Retinal pigment epithelial cell (primary cell): Measurements from ENCODE around the gene FES.

Source experiments
- DNase-seq: peaks from one replicate; pipeline ENCODE4 v3.0.0-alpha.2; 2010; ENCODE audit warnings: low read depth
- H3K4me3 ChIP-seq: 2 replicates; pipeline ENCODE4 v1.5.1; 2011; ENCODE audit warnings: mild to moderate bottlenecking, low read length, control low read depth, moderate library complexity
- CTCF ChIP-seq: conservative IDR thresholded peaks from 2 replicates; pipeline ENCODE4 v1.5.1; 2011; ENCODE audit warnings: low read depth, low read length, control low read depth, inconsistent platforms

The FES gene

GRCh38 chr15:90860942-90861675, 23.2 kb upstream of the FES start:
- no peak overlapping the region for H3K4me3 ChIP-seq

DNA sequence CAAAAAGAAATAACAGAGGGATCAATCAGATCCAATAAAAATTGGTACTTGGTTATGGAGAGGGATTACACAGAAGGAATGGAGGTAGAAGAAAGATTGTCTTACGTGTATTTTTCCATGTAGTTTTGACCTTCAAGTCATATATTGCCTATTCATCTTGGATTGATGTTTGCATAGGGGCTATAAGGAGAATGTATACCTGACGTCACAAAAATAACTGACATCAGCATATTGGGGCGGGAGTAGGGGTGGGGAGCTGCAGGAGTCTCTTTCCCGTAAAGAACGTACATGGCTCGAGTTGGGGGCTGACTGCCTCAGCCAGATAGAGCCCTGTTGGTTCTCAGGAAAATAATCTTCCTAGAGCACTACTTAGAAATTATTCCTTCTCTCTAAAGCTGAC, 21.8 kb upstream of the FES start:
- no peak overlapping the region for H3K4me3 ChIP-seq
- DNase-seq, result no peak
- TF ChIP-seq CTCF, result no peak

More at GRCh38 chr15:90860942-90861675, 23.2 kb upstream of the FES start:
- TF ChIP-seq CTCF, result no peak
- no peak for DNase-seq

DNA sequence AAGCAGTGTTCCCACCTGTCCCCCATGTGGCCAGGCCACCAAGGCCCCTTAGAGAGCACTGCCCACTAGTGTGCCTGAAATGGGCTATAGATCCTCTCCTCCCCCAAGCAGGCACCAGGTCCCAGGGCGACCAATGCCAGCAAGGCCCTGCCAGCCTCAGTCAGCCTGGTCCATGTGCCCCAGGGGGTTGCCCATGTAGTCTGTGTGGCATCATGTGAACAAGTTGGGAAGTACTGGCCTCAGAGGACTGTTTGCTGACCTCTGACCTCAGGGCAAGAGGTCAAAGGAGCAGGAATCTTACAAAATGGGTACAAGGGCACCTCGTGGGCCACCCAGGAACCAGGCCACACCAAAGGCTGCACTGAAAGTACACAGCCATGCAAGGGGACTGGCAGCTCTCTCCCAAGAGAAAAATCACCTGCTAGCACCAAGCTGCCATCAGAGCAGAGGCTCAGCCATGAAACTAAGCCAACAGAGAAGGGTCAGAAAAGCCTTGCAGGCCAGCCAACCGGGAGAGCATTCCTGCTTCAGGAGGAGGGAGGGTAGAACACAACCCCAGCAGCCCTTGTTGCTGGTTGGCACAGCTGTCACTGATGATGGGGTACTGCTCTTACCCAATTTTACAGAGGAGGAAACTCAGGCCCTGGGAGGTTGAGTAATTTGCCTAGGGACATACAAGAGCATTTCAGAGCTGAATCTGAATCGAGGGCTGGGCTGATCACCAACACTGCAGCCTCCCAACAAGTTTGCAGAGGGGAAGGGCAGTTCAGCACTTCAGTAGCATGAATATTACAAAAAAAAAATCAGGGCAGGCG, 21.1 kb upstream of the FES start:
- no peak overlapping the region for H3K4me3 ChIP-seq
- no peak for TF ChIP-seq CTCF
- no peak for DNase-seq

DNA sequence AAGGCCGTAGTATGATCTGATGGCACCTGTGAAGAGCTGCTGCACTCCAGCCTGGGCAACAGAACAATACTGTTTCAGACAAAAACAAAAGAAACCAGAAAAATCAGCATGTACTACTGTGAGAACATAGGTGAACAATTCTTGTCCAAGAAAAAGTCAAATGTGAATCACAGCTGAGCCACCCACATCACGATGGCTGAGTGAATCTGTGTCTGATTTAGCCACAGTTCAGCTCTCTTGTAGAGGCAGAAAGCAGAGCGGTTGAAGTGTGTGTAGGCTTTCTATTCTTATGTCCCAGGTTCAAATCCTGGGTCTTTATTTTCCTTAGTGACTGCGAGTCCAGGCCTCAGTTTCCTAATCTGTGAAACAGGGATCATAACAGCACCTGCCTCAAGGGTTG, 20.3 kb upstream of the FES start:
- H3K4me3 ChIP-seq, result no peak overlapping the region
- no peak for DNase-seq
- TF ChIP-seq CTCF, result no peak

- H3K4me3 ChIP-seq, result no peak overlapping the region
- DNase-seq, result no peak
- TF ChIP-seq CTCF, result no peak
Observed at GRCh38 chr15:90864507-90864906, 19.8 kb upstream of the FES start.

DNA sequence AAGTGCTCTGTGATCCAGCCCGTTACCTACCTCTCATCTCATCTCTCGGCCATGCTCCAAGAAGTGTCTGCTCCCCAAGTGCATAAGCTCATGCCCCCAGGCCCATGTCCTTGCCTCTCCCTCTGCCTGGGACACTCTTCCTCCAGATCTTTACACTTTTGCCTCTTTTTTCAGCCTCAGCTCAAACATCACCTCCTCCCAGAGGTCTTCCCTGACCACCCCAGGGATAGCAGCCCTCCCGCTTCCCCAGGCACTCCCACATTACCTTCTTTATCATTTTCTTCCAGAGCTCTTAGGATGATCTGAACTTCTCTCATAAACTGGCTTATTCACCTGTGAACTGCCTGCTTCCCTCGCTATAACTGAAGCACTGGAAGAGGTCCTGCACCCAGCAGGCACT, 18.6 kb upstream of the FES start:
- no peak overlapping the region for H3K4me3 ChIP-seq
- TF ChIP-seq CTCF, result no peak
- no peak for DNase-seq
